GM12865 (cell line): Measurements from ENCODE around the gene FN3K.
A peak's percentile ranks its signal among the peaks of the same experiment; 100 is the strongest.
"Not testable (repeated sequence)": the region's sequence is repeated elsewhere in the genome, so short reads cannot be mapped to it uniquely, and the experiment has no call there.

Experiments
- DNase-seq: peaks from one replicate; pipeline ENCODE4 v3.0.0; 2010; ENCODE audit warnings: low read depth
- H3K4me3 ChIP-seq: 2 replicates; pipeline ENCODE4 v1.5.1; 2011; ENCODE audit warnings: mild to moderate bottlenecking, low read depth, low read length, control low read depth
- TF ChIP-seq, protein P1 (sequence below): IDR thresholded peaks from 2 replicates; pipeline ENCODE4 v1.5.1; 2011; ENCODE audit warnings: low read length, control low read depth, low read depth, inconsistent platforms; ENCODE audit not compliant: insufficient read depth; ENCODE audit errors: missing control alignments

The FN3K gene

DNA sequence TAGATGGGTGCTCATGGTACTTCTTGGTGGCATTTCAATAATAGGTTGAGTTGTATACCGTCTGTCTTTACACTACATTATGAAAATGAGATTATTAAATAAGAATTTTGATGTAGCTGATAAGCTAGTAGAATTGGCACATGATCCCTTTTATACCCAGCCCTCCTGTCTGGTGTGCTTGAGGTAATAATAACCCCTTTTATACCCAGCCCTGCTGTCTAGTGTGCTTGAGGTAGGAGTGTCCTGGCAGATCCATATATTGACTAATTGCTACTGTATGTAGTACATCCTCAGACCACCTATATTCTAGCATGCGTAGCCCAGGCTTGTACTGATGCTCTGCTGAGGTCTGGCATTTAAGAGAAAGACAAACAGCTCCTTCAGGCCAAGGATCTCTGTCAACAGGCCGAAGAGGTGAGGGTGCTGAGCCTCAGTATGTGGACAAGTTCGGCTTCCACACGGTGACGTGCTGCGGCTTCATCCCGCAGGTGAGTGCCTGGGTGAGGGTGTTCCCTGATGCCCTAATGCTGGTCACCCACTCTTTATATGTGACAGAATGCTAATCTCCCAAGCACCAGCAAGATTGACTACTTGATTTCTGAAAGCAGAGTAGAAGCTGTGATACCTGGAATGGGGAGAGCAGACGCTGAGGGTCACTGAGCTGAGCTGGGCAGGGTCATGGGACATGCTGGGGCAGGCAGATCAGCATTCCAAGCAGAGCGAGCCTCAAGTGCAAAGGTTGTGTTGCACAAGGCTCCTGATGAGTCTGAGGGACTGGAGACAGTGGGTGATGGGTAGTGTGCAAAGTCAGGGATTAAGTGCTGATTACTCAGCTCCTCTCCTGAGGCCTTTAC, 5.7 kb downstream of the FN3K start:
- H3K4me3 ChIP-seq = no peak overlapping the region
- DNase-seq = no peak
- TF ChIP-seq, protein P1, sequence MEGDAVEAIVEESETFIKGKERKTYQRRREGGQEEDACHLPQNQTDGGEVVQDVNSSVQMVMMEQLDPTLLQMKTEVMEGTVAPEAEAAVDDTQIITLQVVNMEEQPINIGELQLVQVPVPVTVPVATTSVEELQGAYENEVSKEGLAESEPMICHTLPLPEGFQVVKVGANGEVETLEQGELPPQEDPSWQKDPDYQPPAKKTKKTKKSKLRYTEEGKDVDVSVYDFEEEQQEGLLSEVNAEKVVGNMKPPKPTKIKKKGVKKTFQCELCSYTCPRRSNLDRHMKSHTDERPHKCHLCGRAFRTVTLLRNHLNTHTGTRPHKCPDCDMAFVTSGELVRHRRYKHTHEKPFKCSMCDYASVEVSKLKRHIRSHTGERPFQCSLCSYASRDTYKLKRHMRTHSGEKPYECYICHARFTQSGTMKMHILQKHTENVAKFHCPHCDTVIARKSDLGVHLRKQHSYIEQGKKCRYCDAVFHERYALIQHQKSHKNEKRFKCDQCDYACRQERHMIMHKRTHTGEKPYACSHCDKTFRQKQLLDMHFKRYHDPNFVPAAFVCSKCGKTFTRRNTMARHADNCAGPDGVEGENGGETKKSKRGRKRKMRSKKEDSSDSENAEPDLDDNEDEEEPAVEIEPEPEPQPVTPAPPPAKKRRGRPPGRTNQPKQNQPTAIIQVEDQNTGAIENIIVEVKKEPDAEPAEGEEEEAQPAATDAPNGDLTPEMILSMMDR = no peak

DNA sequence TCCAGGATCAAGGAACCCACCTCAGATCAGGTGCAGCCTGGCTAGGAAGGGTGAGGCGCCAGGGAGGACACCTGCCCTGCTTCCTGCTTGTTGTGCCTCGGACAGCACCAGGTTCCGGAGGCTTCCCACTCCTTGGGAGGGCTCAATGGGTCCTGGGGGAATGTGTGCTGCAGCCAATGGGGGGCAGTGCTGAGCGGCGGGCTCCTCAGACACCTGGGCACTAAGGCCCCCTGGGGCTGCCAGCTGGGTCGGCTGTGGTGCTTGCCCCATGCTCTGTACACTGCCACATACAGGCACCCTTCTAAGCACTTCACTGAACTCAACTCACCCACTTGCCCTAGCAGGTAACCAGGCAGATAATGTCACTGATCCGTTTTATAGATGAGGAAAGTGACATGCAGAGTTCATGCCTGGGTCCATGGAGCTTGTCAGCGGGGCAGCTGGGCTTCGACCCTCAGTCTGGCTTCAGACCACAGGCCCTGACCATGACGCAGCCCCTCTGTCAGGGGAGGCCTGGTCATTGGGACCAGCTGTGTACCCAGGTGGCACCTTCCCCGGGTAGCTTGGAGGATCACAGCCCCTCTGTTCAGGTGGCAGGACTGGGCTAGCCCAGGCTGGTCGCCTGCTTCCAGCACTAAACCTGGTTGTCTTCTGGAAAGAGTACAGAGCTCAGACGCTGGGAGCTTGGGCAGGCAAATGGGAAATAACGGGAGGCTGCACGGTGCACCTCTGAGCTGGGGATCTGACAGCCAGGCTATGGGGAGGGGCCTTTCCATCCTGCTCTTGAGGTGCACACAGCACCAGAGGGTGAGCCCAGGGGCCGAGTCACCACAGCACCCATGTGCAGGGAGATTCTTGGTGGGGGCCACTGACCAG, 8.2 kb downstream of the FN3K start:
- DNase-seq = no peak
- TF ChIP-seq, protein P1 = no peak
- no peak overlapping the region for H3K4me3 ChIP-seq

DNA sequence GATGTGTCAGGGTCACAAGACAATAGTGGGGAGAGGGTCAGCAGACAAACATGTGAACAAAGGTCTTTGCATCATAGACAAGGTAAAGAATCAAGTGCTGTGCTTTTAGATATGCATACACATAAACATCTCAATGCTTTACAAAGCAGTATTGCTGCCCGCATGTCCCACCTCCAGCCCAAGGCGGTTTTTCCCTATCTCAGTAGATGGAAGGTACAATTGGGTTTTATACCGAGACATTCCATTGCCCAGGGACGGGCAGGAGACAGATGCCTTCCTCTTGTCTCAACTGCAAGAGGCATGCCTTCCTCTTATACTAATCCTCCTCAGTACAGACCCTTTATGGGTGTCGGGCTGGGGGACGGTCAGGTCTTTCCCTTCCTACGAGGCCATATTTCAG, 9.3 kb downstream of the FN3K start:
- not testable (repeated sequence) for DNase-seq, H3K4me3 ChIP-seq

DNA sequence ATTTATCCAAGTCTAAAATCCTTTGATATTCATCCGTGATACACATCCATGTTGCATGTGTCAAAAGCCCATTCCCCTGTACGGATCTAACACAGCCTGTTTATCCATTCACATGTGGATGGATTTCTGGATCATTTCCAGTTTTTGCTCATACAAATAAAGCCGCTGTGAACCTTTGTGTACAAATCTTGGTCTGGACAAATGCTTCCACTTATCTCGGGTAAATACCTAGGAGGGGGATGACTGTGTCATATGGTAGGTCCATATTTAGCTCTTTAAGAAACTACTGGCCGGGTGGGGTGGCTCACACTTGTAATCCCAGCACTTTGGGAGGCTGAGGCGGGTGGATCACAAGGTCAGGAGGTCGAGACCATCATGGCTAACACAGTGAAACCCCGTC, 10.1 kb downstream of the FN3K start:
- no peak for DNase-seq
- H3K4me3 ChIP-seq = no peak overlapping the region
- TF ChIP-seq, protein P1 = no peak

DNA sequence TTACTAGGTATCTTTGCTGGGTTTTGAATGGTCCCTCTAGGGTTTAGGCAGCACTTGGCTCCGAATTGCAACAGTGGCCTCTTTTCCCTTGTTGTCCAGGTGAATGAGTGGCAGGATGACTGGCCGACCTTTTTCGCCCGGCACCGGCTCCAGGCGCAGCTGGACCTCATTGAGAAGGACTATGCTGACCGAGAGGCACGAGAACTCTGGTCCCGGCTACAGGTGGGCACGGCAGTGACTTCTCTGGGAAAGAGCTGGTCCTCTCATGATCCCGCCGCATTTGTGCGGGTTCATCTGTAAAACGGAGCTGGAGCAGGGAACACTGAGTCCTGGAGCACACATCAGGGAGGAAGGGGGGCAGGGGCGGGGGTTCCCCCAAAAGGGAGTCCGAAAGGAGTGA, 13.3 kb downstream of the FN3K start:
- no peak overlapping the region for H3K4me3 ChIP-seq
- DNase-seq = no peak
- TF ChIP-seq, protein P1 = no peak

DNA sequence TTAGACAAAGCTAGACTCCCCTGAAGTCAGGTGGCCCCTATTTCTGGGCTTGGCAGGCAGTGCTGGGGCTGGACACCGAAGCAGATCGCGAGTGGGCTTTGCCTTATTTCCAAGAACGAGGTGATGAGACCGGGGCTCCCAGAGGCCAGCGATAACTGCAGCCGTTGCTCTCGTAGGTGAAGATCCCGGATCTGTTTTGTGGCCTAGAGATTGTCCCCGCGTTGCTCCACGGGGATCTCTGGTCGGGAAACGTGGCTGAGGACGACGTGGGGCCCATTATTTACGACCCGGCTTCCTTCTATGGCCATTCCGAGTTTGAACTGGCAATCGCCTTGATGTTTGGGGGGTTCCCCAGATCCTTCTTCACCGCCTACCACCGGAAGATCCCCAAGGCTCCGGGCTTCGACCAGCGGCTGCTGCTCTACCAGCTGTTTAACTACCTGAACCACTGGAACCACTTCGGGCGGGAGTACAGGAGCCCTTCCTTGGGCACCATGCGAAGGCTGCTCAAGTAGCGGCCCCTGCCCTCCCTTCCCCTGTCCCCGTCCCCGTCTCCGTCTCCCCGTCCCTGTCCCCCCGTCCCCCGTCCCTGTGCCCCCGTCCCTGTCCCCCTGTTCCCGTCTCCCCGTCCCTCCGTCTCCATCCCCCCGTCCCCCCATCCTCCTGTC, 15.0 kb downstream of the FN3K start:
- H3K4me3 ChIP-seq = no peak overlapping the region; the same call in 1 of the 2 replicates
- DNase-seq = peak; percentile 48
- TF ChIP-seq, protein P1 = no peak

DNA sequence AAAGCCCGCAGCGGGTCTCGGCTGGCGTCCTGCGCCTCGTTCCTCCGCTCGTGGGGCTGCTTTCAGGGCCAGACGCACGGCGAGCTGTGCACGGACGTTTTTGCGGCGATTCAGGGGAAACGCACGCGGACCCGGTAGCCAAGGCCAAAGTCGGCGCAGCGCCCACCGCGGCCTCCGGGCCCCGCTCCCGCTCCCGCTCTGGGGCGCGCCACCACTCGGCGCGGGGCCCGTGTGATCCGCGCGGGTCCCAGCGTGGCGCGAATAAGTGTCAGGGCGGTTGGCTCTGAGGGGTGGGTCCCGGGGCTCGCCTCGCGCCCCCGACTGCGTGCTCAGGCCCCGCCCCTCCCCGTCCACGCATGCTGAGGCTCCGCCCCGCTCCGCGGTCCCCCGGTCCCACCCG, 15.8 kb downstream of the FN3K start:
- H3K4me3 ChIP-seq = peak overlapping the region; percentile 66
- no peak for DNase-seq
- TF ChIP-seq, protein P1 = no peak
